Ascending aorta (tissue), 2 donors: ENCODE measurements around the gene C16orf95. TPM values are rescaled to one million over a fixed set of nuclear protein-coding genes. Genes with fewer than 3 reads are reported as not detected.
"Not testable (repeated sequence)": the region's sequence is repeated elsewhere in the genome, so short reads cannot be mapped to it uniquely, and the experiment has no call there.

ENCODE experiments used
- DNase-seq, 2 donors: peaks; one replicate each; pipeline ENCODE4 v3.0.0-alpha.2; 2019; ENCODE audit warnings: low spot score in 2 of 2
- H3K27ac ChIP-seq, 2 donors: fragments of 200-600 bp; sonication (generic); one replicate each; pipeline ENCODE4 v1.5.1; 2016 to 2017; ENCODE audit warnings: mild to moderate bottlenecking in 1 of 2
- H3K27me3 ChIP-seq: fragments of 200-600 bp; sonication (generic); one replicate; pipeline ENCODE4 v1.5.1; 2017
- H3K36me3 ChIP-seq, 2 donors: fragments of 200-600 bp; sonication (generic); one replicate each; pipeline ENCODE4 v1.5.1; 2016
- H3K4me1 ChIP-seq, 2 donors: fragments of 200-600 bp; sonication (generic); one replicate each; pipeline ENCODE4 v1.5.1; 2016 to 2017; ENCODE audit warnings: mild to moderate bottlenecking in 1 of 2
- H3K4me3 ChIP-seq, 2 donors: fragments of 200-600 bp; sonication (generic); one replicate each; pipeline ENCODE4 v1.5.1; 2016 to 2017; ENCODE audit warnings: mild to moderate bottlenecking in 1 of 2
- H3K9me3 ChIP-seq, 2 donors: fragments of 200-600 bp; sonication (generic); one replicate each; pipeline ENCODE4 v1.5.1; 2016
- CTCF ChIP-seq, 3 experiments: fragments of 200-600 bp in 2 of 3; fragments of 450-650 bp in 1 of 3; sonication (generic) in 2 of 3; IDR thresholded peaks; one replicate each; pipeline ENCODE4 v1.5.1; 2016 to 2019; ENCODE audit warnings: antibody characterized with exemption in 3 of 3, mild to moderate bottlenecking in 1 of 3, moderate library complexity in 1 of 3
- intact Hi-C: fragments of 100-400 bp; cut with DNase I; formaldehyde crosslinking; loops from one replicate; pipeline ENCODE4 v1.15.1; 2023
- total RNA-seq: library from RNA; depleted of rRNA; stranded (reverse); fragments of >200 nt; gene quantifications from one replicate; pipeline ENCODE4 v1.1.0, GENCODE V29; 2016

Gene C16orf95
- total RNA-seq, 1 donor from 2014 or later, result not detected

GRCh38 chr16:87340198-87340597, 23.0 kb upstream of the C16orf95 start:
- intact Hi-C loops, result no loop called here
- H3K27me3 ChIP-seq, result no peaks in the 10 kb centered on the region
- TF ChIP-seq CTCF (IDR thresholded peaks at IDR 0.05), result no peak

DNA sequence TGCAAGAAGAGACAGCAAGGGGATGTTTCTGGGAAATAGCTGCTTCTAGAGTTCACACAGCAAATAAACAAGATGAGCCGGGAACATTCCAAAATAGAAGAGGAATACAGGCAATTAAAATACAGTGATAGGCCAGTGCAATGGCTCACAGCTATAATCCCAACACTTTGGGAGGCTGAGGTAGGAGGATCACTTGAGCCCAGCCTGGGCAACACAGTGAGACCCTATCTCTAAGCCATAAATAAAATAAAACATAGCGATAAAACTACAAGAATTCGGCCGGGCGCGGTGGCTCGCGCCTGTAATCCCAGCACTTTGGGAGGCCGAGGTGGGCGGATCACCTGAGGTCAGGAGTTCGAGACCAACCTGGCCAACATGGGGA, 22.5 kb upstream of the C16orf95 start:
- H3K27me3 ChIP-seq, H3K9me3 ChIP-seq, H3K27ac ChIP-seq, H3K4me3 ChIP-seq, H3K4me1 ChIP-seq, intact Hi-C loops, DNase-seq: not testable (repeated sequence)
- peaks cover 47 to 68% of the 10 kb centered on the region in 2 donors for H3K36me3 ChIP-seq

More at GRCh38 chr16:87340198-87340597, 23.0 kb upstream of the C16orf95 start:
- H3K9me3 ChIP-seq, result no peaks in the 10 kb centered on the region
- H3K27ac ChIP-seq, result no peak overlapping the region
- DNase-seq, result no peak
- peaks cover 42 to 63% of the 10 kb centered on the region in 2 donors for H3K36me3 ChIP-seq
- no peaks in the 10 kb centered on the region for H3K4me1 ChIP-seq
- no peak overlapping the region for H3K4me3 ChIP-seq

GRCh38 chr16:87339086-87339723, 22.0 kb upstream of the C16orf95 start:
- Histone ChIP-seq H3K36me3 (peaks cover 52 to 73% of the 10 kb centered on the region in 2 donors), H3K4me1 (no peaks in the 10 kb centered on the region), H3K9me3 (no peaks in the 10 kb centered on the region), H3K27ac (no peak overlapping the region), H3K4me3 (no peak overlapping the region), H3K27me3 (no peaks in the 10 kb centered on the region)
- no peak for TF ChIP-seq CTCF (IDR thresholded peaks at IDR 0.05)
- DNase-seq, result no peak
- intact Hi-C loops, result no loop called here

DNA sequence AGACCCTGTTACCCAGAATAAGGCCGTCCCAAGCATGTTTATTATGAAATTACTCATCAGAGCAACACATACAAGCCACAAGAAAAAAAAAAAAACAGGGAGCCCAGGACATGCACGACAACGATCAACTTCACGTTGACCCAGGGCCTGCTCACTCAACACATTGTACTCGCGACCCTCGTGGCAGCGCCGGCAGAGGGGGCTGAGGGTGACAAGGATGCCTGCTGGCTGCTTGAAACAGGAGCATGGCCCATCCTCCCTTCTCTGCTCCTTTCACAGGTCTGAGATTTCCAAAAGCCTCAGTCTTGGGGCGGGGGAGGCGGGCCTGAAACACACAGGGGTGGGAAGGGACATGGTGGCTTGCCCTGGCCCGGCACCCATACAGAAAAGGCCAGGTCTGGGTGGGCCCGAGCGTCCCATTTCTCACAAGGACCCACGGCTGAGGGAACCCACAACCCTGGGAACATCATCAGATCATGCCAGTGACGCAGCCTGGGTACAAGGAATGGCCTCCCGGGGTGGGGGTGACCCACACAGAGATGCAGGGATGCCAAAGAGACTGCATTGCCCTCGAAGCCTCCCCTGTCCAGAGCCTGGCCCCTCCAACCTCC, 21.1 kb upstream of the C16orf95 start:
- no peak for DNase-seq
- intact Hi-C loops, result no loop called here
- no peak overlapping the region for H3K4me3 ChIP-seq
- H3K27me3 ChIP-seq, result no peaks in the 10 kb centered on the region
- peaks cover 56 to 78% of the 10 kb centered on the region in 2 donors for H3K36me3 ChIP-seq
- no peaks in the 10 kb centered on the region for H3K4me1 ChIP-seq
- H3K9me3 ChIP-seq, result no peaks in the 10 kb centered on the region
- TF ChIP-seq CTCF (IDR thresholded peaks at IDR 0.05), result no peak
- no peak overlapping the region for H3K27ac ChIP-seq

DNA sequence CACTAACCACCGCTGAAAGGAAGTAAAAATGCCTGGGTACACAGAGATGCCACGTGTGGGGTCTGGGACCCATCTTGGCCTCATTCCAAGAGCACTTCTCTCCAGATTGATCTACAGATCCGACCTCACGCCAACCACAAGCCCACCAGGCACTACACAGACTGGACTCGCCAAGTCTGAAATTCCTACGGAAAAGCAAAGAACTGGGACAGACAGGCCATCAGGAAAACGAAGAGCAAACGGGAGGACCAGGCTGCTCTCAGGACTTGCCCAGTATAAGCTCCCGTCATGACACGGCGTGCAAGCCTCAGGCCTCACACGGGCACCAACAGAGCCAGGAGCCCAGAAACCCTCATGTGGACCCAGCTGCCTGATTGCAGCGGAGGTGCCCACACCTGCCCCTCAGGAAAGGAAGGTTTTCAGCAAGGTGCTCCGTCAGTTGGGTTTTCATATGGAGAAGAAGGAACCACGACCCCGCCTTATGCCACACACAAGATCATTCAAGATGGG, 20.1 kb upstream of the C16orf95 start:
- Histone ChIP-seq H3K4me1 (no peaks in the 10 kb centered on the region), H3K4me3 (no peak overlapping the region), H3K27me3 (no peaks in the 10 kb centered on the region), H3K36me3 (peaks cover 55 to 78% of the 10 kb centered on the region in 2 donors), H3K27ac (no peak overlapping the region), H3K9me3 (no peaks in the 10 kb centered on the region)
- DNase-seq, result no peak
- no peak for TF ChIP-seq CTCF (IDR thresholded peaks at IDR 0.05)
- intact Hi-C loops, result no loop called here

- TF ChIP-seq CTCF (IDR thresholded peaks at IDR 0.05), result no peak
- Histone ChIP-seq H3K9me3 (no peaks in the 10 kb centered on the region), H3K36me3 (peaks cover 53 to 76% of the 10 kb centered on the region in 2 donors), H3K27ac (no peak overlapping the region), H3K4me1 (no peaks in the 10 kb centered on the region), H3K27me3 (no peaks in the 10 kb centered on the region), H3K4me3 (no peak overlapping the region)
- intact Hi-C loops, result no loop called here
- no peak for DNase-seq
Measured at GRCh38 chr16:87336434-87337240, 19.4 kb upstream of the C16orf95 start.
